ENCODE measurements around the gene CEP112.

Gene CEP112

DNA sequence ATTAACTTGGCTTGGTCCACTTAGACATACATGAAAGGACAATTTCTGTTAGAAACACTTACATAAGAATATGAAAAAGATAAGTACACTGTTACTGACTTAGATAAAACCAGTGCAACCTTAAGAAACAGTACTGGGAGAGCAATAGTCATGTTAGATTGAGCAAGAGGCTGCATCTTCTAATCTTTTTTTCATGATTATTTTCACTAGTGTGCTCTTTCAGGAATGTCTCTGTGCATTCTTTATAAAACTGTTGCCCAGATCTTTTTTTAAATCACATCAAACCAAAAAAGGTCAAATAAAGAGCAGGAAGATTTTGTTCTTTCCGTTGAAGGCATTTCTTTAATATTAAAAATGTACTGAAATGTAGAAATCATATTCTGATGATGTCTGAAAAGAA, 529.7 kb downstream of the CEP112 start:
- no peak for DNase-seq (ENCODE audit: extremely low spot score)
- POLR2A ChIA-PET: no interaction called here
- no peak for TF ChIP-seq BHLHE40 (IDR thresholded peaks at IDR 0.05; ENCODE audit: borderline replicate concordance)
- no peak for TF ChIP-seq HDGF (IDR thresholded peaks at IDR 0.05; ENCODE audit: borderline replicate concordance)
- no peak for TF ChIP-seq ZNF384 (IDR thresholded peaks at IDR 0.05)
- no peak for TF ChIP-seq SP1 (IDR thresholded peaks at IDR 0.05)
- TF ChIP-seq, protein P1, sequence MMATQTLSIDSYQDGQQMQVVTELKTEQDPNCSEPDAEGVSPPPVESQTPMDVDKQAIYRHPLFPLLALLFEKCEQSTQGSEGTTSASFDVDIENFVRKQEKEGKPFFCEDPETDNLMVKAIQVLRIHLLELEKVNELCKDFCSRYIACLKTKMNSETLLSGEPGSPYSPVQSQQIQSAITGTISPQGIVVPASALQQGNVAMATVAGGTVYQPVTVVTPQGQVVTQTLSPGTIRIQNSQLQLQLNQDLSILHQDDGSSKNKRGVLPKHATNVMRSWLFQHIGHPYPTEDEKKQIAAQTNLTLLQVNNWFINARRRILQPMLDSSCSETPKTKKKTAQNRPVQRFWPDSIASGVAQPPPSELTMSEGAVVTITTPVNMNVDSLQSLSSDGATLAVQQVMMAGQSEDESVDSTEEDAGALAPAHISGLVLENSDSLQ (IDR thresholded peaks at IDR 0.05): no peak
- no peak for TF ChIP-seq SUZ12 (IDR thresholded peaks at IDR 0.05)
- TF ChIP-seq FOXA1 (IDR thresholded peaks at IDR 0.05): no peak
- CTCF ChIA-PET: no interaction called here

DNA sequence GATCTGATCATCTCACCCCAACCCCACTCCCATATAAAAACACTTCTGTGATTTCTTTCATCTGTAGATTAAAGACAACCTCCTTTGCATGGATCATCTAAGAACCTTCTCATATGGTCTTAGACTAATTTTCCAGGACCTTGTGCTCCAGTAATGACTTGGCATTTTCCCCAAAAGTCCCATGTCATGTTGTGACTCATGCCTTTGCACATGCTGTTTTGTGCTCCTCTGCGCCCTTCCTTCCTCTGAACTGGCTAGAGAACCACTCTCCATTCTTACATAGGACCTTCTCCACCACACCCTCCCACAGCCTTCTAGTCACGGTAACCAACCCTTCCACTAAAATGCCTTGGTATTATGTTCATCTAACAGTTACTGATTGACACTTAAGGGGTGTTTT, 531.0 kb downstream of the CEP112 start:
- ChIA-PET CTCF (no interaction called here), POLR2A (no interaction called here)
- TF ChIP-seq, protein P1 (IDR thresholded peaks at IDR 0.05): no peak
- no peak for TF ChIP-seq L3MBTL2 (conservative IDR thresholded peaks at IDR 0.05)
- no peak for TF ChIP-seq SP1 (IDR thresholded peaks at IDR 0.05)
- TF ChIP-seq FOXM1 (IDR thresholded peaks at IDR 0.05; ENCODE audit: borderline replicate concordance): no peak
- no peak for TF ChIP-seq CTBP1 (IDR thresholded peaks at IDR 0.05; ENCODE audit: borderline replicate concordance)
- no peak for TF ChIP-seq NFRKB (IDR thresholded peaks at IDR 0.05)
- TF ChIP-seq ELF4 (IDR thresholded peaks at IDR 0.05): no peak
- no peak for TF ChIP-seq ZNF384 (IDR thresholded peaks at IDR 0.05)
- no peak for TF ChIP-seq FOXK2 (IDR thresholded peaks at IDR 0.05)
- TF ChIP-seq ARNT (IDR thresholded peaks at IDR 0.05): no peak
- TF ChIP-seq LEF1 (IDR thresholded peaks at IDR 0.05; ENCODE audit: borderline replicate concordance): no peak
- TF ChIP-seq BHLHE40 (IDR thresholded peaks at IDR 0.05; ENCODE audit: borderline replicate concordance): no peak
- no peak for TF ChIP-seq TARDBP (IDR thresholded peaks at IDR 0.05)
- no peak for TF ChIP-seq HDGF (IDR thresholded peaks at IDR 0.05; ENCODE audit: borderline replicate concordance)
- TF ChIP-seq SUZ12 (IDR thresholded peaks at IDR 0.05): no peak
- TF ChIP-seq FOXA1 (IDR thresholded peaks at IDR 0.05): no peak
- DNase-seq (ENCODE audit: extremely low spot score): no peak

DNA sequence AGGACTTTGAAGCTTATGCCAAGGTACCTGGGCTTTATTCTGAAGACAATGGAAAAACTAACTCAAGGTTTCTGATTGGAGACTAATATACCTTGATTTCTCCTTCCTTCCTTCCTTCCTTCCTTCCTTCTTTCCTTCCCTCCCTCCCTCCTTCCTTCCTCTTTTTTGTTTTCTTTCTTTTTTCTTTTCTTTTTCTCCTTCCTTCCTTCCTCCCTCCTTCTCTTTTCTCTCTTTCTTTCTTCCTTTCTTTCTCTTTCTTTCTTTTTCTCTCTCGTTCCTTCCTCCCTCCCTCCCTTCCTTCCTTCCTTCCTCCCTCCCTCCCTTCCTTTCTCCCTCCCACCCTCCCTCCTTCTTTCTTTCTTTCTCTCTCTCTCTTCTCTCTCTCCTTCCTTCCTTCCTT, 531.9 kb downstream of the CEP112 start:
- no peak for DNase-seq (ENCODE audit: extremely low spot score)
- ChIA-PET CTCF (no interaction called here), POLR2A (no interaction called here)
- TF ChIP-seq LEF1 (IDR thresholded peaks at IDR 0.05; ENCODE audit: borderline replicate concordance) (no peak), L3MBTL2 (conservative IDR thresholded peaks at IDR 0.05) (no peak), SUZ12 (IDR thresholded peaks at IDR 0.05) (no peak), FOXA1 (IDR thresholded peaks at IDR 0.05) (no peak), BHLHE40 (IDR thresholded peaks at IDR 0.05; ENCODE audit: borderline replicate concordance) (no peak), FOXK2 (IDR thresholded peaks at IDR 0.05) (no peak)
- TF ChIP-seq, protein P1 (IDR thresholded peaks at IDR 0.05): no peak

DNA sequence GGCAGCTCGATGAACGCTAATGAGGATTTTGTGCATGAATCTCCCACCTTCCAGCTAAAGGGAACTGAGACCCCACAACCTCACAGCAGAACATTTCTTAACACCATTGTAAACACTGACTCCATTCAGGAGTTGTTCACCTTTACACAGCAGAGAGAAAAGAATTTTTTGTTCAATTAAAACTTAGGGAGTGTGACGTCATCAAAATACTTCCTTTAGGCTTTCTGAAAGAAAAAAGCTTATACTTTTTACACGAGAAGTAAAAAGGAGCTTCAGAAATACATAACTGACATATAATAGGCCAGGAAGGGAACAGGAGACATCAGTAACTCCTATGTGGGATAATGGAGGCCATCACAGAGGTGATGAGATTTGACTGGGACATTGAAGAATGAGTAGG, 532.4 kb downstream of the CEP112 start:
- DNase-seq (ENCODE audit: extremely low spot score): no peak
- TF ChIP-seq L3MBTL2 (conservative IDR thresholded peaks at IDR 0.05): no peak
- TF ChIP-seq TARDBP (IDR thresholded peaks at IDR 0.05): no peak
- no peak for TF ChIP-seq ELF4 (IDR thresholded peaks at IDR 0.05)
- no peak for TF ChIP-seq SP1 (IDR thresholded peaks at IDR 0.05)
- TF ChIP-seq ARNT (IDR thresholded peaks at IDR 0.05): no peak
- TF ChIP-seq FOXM1 (IDR thresholded peaks at IDR 0.05; ENCODE audit: borderline replicate concordance): no peak
- no peak for TF ChIP-seq ZNF384 (IDR thresholded peaks at IDR 0.05)
- no peak for TF ChIP-seq NFRKB (IDR thresholded peaks at IDR 0.05)
- TF ChIP-seq FOXK2 (IDR thresholded peaks at IDR 0.05): no peak
- TF ChIP-seq FOXA1 (IDR thresholded peaks at IDR 0.05): no peak
- TF ChIP-seq, protein P1 (IDR thresholded peaks at IDR 0.05): no peak
- TF ChIP-seq BHLHE40 (IDR thresholded peaks at IDR 0.05; ENCODE audit: borderline replicate concordance): no peak
- TF ChIP-seq CTBP1 (IDR thresholded peaks at IDR 0.05; ENCODE audit: borderline replicate concordance): no peak
- TF ChIP-seq SUZ12 (IDR thresholded peaks at IDR 0.05): no peak
- no peak for TF ChIP-seq LEF1 (IDR thresholded peaks at IDR 0.05; ENCODE audit: borderline replicate concordance)
- no peak for TF ChIP-seq HDGF (IDR thresholded peaks at IDR 0.05; ENCODE audit: borderline replicate concordance)
- ChIA-PET POLR2A (no interaction called here), CTCF (interaction anchor here (0.6 kb wide), 1 partner anchor 15 kb away, joined by 3 read pairs; no protein-coding TSS in a partner anchor)

DNA sequence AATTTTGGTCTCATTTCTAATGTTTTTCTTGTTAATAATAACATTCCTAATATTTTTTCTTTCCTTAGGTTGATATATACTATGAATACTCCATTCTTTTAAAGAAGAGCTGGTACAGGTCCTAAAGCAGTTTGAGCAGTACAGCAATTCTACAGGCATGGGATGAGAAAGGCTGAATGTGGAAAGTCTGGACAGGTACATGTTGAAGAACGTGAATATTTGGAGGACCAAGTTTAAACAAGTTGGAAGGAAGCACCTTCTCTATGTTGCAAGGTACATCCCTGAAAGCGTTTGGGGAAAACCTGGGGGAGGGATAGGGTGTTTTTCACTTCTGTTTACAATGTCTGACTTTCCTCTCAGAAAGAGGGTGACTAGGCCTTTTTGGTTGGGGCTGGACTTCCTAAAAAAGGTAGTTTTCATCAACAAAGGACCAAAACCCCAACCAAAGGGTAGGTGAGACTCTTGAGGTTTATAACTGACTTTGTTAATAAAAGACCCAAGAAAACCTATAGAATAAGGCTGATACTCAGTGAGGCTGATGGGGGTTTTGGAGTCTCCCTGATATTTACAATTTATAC, 534.6 kb downstream of the CEP112 start:
- TF ChIP-seq ARNT (IDR thresholded peaks at IDR 0.05) (no peak), LEF1 (IDR thresholded peaks at IDR 0.05; ENCODE audit: borderline replicate concordance) (no peak), NFRKB (IDR thresholded peaks at IDR 0.05) (no peak), CTBP1 (IDR thresholded peaks at IDR 0.05; ENCODE audit: borderline replicate concordance) (no peak), L3MBTL2 (conservative IDR thresholded peaks at IDR 0.05) (no peak), SP1 (IDR thresholded peaks at IDR 0.05) (no peak), ZNF384 (IDR thresholded peaks at IDR 0.05) (no peak), HDGF (IDR thresholded peaks at IDR 0.05; ENCODE audit: borderline replicate concordance) (no peak)
- TF ChIP-seq, protein P1 (IDR thresholded peaks at IDR 0.05): no peak
- POLR2A ChIA-PET: no interaction called here
- DNase-seq (ENCODE audit: extremely low spot score): no peak
- CTCF ChIA-PET: no interaction called here

Measured in HEK293T (cell line).